Mucosa of rectum (tissue), 2 donors: ENCODE measurements around the gene MYCN.

Source experiments
- H3K27ac ChIP-seq, 2 donors: one replicate each; pipeline ENCODE4 v1.7.0; 2013; ENCODE audit warnings: inconsistent platforms in 2 of 2, low read depth in 2 of 2, low read length in 2 of 2
- H3K27me3 ChIP-seq, 2 donors: one replicate each; pipeline ENCODE4 v1.7.0; 2013; ENCODE audit warnings: low read length in 2 of 2; ENCODE audit not compliant: control insufficient read depth in 2 of 2, insufficient read depth in 2 of 2
- H3K36me3 ChIP-seq, 2 donors: one replicate each; pipeline ENCODE4 v1.7.0; 2013; ENCODE audit warnings: low read length in 2 of 2; ENCODE audit not compliant: control insufficient read depth in 2 of 2, insufficient read depth in 2 of 2
- H3K4me1 ChIP-seq, 2 donors: one replicate each; pipeline ENCODE4 v1.7.0; 2013; ENCODE audit warnings: low read length in 2 of 2, mild to moderate bottlenecking in 1 of 2; ENCODE audit not compliant: control insufficient read depth in 2 of 2, insufficient read depth in 2 of 2
- H3K4me3 ChIP-seq, 2 donors: one replicate each; pipeline ENCODE4 v1.7.0; 2013; ENCODE audit warnings: low read length in 2 of 2
- H3K9ac ChIP-seq, 2 donors: one replicate each; pipeline ENCODE4 v1.7.0; 2013; ENCODE audit warnings: low read length in 2 of 2, low read depth in 1 of 2, mild to moderate bottlenecking in 1 of 2
- H3K9me3 ChIP-seq, 2 donors: one replicate each; pipeline ENCODE4 v1.7.0; 2013; ENCODE audit warnings: low read length in 2 of 2; ENCODE audit not compliant: control insufficient read depth in 2 of 2
- donor health status: healthy.
- donor health status: Normal muscosa, but diverticular disease.

Gene MYCN

DNA sequence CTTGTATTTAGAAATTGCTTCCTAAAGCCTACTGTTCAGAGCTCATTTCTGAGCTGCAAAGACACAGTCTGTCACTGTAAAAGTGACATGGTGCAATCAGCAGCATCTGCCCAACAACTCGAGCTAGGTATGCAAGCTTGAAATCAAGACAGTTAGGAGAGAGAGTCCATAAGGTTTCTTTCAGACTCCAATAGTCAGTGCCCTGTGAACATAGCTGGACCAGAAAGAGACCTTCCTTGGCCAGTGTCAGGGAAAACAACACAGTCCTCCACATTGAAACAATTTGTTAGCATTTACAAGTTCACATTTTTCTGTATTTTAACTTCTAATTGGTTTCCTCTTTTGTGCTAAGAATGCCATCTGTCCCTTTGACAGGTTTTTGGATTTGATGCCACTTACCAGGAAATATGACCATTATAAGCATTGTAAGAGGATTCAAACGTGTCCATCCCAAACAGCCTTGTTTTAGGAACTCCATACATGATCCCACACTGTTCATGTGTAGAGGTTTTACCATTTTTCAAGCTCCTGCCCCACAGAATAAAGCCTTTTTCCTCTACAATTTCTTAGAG, 8.9 kb upstream of the MYCN start:
- H3K9me3 ChIP-seq = no peaks in the 10 kb centered on the region

DNA sequence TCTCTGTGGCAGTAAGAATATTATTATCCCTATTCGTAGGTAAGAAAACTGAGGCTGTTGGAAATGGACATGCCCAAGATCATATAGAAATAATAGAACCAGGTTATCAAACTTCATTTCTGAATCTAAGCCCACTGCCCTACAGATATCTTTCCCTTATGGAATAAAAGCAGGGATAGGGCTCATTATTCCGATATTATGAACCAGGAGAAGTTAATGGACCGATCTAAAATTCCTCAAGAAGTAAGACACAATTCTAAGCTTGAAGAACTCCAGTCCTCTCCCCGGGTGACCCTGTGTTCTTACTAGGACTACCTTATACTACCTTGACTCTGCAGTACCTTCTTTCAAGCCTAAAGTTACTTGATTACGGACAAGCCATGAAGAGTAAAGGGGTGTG, 8.4 kb upstream of the MYCN start:
- H3K27ac ChIP-seq = no peak overlapping the region
- H3K9ac ChIP-seq = no peak overlapping the region
- H3K4me1 ChIP-seq = no peaks in the 10 kb centered on the region
- no peak overlapping the region for H3K4me3 ChIP-seq
- no peaks in the 10 kb centered on the region for H3K36me3 ChIP-seq
- H3K27me3 ChIP-seq = no peaks in the 10 kb centered on the region
- H3K9me3 ChIP-seq = no peaks in the 10 kb centered on the region

More for the DNA sequence above, 8.9 kb upstream of the MYCN start:
- Histone ChIP-seq H3K4me3 (no peak overlapping the region), H3K27me3 (no peaks in the 10 kb centered on the region), H3K36me3 (no peaks in the 10 kb centered on the region), H3K4me1 (no peaks in the 10 kb centered on the region), H3K9ac (no peak overlapping the region), H3K27ac (no peak overlapping the region)

DNA sequence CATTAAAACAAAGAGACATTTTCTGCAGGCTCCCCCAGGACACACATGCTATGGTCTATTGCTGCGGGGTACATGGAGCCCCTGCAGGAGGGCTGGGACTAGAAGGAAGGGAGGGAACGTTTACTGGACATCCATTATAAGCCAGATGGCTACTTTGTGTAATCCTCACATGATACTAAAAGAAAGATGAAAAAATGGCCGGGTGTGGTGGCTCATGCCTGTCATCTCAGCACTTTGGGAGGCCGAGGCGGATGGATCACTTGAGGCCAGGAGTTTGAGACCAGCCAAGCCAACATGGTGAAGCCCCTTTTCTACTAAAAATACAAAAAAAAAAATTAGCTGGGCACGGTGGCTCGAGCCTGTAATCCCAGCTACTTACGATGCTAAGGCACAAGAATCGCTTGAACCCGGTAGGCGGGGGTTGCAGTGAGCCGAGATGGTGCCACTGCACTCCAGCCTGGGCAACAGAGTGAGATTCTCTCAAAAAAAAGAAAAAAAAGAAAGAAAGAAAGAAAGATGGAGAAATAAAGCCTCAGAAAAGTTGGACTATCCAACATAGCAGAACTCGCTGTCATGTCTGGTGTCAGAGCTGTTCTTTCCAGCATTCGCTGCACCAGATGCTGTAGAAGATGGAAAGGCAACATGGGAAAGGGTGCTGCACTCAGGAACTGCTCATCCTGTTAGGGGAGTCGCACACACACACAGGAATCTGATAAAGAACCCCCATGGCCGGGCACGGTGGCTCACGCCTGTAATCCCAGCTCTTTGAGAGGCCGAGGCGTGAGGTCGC, 7.8 kb upstream of the MYCN start:
- Histone ChIP-seq H3K4me1 (no peaks in the 10 kb centered on the region), H3K27me3 (no peaks in the 10 kb centered on the region), H3K4me3 (no peak overlapping the region), H3K27ac (no peak overlapping the region), H3K9ac (no peak overlapping the region), H3K9me3 (no peaks in the 10 kb centered on the region), H3K36me3 (no peaks in the 10 kb centered on the region)

DNA sequence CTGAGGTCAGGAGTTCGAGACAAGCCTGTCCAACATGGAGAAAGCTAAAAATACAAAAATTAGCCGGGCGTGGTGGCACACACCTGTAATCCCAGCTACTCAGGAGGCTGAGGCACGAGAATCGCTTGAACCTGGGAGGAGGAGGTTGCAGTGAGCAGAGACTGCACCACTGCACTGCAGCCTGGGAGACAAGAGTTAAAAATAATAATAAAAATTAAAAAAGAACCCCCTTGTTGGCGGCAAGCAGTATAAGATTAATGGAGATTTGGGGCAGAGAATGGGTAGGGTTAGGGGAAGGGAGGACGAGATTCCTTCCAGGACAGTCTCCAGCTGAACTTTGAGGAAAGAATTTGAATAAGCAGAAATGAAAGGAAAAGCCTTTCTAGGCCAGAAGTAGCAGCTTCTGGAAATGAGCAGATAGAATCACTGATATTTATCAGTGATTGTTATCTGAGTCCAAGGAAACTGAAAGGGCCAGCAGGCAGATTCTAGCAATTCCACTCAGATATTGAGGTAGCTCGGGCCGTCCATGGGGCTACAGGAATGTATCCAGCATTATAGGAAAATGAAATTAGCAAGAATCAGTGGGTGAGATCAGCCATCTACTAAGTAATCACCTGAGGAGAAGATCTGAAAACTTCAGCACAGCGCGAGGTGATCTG, 7.0 kb upstream of the MYCN start:
- Histone ChIP-seq H3K4me1 (no peaks in the 10 kb centered on the region), H3K9me3 (no peaks in the 10 kb centered on the region), H3K27me3 (no peaks in the 10 kb centered on the region), H3K4me3 (no peak overlapping the region), H3K9ac (no peak overlapping the region), H3K36me3 (no peaks in the 10 kb centered on the region), H3K27ac (no peak overlapping the region)

DNA sequence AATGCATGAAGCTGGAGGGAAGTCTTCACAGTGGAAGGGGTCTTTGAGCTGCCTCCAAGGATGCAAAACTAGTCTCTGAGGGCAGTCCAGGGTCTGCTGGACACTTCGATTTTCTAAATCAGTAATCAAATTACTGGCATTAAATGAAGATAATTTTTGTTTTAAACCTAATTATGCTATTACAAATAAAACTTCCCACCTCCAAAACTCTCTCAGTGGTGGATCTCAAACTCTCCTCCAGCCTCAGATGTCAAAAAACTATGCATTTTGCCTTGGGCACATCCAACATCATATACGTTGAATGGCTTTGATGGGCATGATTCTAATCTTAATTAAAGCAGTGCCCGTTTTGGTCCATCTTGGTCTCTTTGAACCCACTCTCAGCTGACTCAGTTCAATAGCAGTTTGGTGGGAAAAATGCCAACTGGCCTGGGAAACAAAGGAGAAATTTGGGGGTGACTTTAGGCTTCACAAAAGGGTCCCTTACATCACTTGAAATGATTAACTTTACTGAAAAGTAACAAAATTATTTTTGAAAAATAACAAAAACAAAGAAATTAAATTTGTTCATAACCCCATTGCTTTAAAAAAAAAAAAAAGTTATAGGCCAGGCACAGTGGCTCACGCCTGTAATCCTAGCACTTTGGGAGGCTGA, 5.9 kb upstream of the MYCN start:
- Histone ChIP-seq H3K9ac (no peak overlapping the region), H3K27ac (no peak overlapping the region), H3K27me3 (peaks cover 3 to 5% of the 10 kb centered on the region in 2 donors), H3K4me3 (no peak overlapping the region), H3K4me1 (peaks cover 0 to 2% of the 10 kb centered on the region in 2 donors), H3K36me3 (no peaks in the 10 kb centered on the region), H3K9me3 (no peaks in the 10 kb centered on the region)

DNA sequence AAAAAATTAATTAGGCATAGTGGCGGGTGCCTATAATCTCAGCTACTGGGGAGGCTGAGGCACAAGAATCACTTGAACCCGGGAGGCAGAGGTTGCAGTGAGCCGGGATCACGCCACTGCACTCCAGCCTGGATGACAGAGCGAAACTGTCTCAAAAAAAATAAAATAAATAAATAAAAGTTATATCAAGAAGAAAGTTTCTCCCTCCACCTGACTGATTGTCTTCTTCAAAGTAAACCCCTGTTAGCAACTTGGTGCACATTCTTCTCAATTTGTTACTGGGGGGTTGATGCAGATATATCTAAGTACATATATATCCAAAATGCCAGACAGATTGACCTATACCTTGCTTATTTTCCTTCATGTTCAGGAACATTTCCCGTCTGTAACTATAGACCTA, 5.2 kb upstream of the MYCN start:
- Histone ChIP-seq H3K4me1 (peaks cover 4 to 9% of the 10 kb centered on the region in 2 donors), H3K9ac (no peak overlapping the region), H3K9me3 (no peaks in the 10 kb centered on the region), H3K36me3 (no peaks in the 10 kb centered on the region), H3K27me3 (peaks cover 3 to 8% of the 10 kb centered on the region in 2 donors), H3K27ac (no peak overlapping the region), H3K4me3 (no peak overlapping the region)

DNA sequence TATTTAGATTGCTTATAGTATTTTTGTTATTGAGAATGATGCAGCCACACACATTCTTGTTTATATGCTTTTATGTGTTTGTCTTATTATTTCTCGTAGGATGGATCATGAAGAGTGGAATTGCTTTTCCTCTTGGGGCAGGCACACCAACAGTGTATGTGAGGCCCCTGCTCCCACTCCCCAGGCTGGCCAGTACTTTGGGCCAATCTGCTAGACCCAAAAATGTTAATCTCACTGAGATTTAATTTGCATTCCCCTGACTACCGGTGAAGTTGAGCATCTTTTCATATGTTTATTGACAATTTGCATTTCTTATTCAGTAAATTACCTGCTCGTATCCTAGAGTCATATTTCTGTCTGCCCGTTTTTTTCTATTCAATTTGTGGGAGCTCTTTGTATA, 4.7 kb upstream of the MYCN start:
- no peak overlapping the region for H3K27ac ChIP-seq
- H3K27me3 ChIP-seq = peaks cover 3 to 8% of the 10 kb centered on the region in 2 donors
- H3K9ac ChIP-seq = no peak overlapping the region
- H3K9me3 ChIP-seq = no peaks in the 10 kb centered on the region
- H3K36me3 ChIP-seq = no peaks in the 10 kb centered on the region
- H3K4me1 ChIP-seq = peaks cover 4 to 9% of the 10 kb centered on the region in 2 donors
- H3K4me3 ChIP-seq = no peak overlapping the region

DNA sequence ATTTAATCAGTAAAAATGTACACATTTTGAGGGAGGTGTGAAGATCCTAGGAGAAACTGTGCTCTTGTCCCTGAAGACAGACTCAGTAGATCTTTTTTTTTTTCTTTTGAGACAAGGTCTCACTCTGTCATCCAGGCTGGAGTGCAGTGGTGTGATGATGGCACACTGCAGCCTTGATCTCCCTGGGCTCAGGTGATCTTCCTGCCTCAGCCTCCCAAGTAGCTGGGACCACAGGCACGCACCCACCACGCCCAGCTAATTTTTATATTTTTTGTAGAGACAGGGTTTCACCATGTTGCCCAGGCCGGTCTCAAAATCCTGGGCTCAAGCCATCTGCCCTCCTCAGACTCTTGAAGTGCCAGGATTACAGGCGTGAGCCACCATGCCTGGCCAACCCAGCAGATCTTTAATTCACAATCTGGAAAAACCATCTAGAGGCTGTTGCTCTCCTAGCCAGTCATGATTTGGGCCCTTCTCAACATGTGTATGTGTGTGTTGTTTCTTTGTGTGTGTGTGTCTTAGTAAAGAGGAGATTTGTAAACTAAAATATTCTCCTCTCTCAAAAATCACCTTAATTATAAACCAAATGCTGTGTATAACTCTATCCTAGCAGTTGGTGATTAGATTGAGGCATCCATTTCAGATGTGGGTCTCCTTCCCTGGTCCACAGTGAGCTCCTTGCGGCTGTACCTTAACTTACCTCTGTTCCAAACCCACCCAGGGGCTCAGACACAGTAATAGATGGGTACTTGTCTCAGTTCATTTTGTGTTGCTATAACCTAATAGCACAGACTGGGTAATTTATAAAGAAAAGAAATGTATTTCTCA, 3.9 kb upstream of the MYCN start:
- Histone ChIP-seq H3K27ac (no peak overlapping the region), H3K4me3 (no peak overlapping the region), H3K9ac (no peak overlapping the region), H3K9me3 (no peaks in the 10 kb centered on the region), H3K4me1 (peaks cover 10 to 15% of the 10 kb centered on the region in 2 donors), H3K36me3 (no peaks in the 10 kb centered on the region), H3K27me3 (peaks cover 11 to 13% of the 10 kb centered on the region in 2 donors)

DNA sequence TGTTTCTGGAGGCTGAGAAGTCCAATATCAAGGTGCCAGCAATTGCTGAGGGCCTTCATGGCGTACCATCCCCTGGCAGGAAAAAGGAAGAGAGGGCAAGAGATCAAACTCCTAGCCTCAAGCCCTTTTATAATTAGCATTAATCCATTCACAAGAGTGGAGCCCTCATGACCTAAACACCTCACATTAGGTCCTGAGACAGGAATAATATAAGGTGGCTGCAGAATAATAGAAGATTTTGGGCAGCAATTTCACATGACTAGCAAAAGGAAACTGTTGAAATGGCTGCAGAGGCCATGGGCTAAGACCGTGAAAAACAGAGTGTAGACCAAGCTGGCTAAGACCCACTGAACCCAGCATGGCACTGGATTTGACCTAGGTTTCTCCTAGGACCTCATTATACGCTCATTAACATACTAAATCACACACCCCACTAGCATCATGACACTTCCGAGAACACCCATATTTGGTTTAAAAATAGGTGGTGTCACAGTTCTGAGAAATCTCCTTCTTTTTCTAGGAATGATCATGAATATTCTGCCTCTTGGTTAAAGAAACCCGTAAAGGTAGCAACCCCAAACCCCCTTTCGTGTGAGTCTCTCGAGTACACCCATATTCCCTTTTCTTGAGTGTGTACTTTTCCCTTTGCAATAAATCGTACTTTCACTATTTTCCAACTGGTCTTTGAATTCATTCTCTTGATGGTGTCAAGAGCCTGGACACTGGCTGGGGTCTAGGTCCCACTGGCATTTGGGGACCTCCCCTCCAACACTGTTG, 3.1 kb upstream of the MYCN start:
- H3K27me3 ChIP-seq = peaks cover 13 to 16% of the 10 kb centered on the region in 2 donors
- H3K27ac ChIP-seq = no peak overlapping the region
- H3K4me3 ChIP-seq = no peak overlapping the region
- H3K4me1 ChIP-seq = peaks cover 16 to 21% of the 10 kb centered on the region in 2 donors
- H3K9ac ChIP-seq = no peak overlapping the region
- no peaks in the 10 kb centered on the region for H3K9me3 ChIP-seq
- H3K36me3 ChIP-seq = no peaks in the 10 kb centered on the region
